ENCODE results near the gene LGALS13.

Gene LGALS13

GRCh38 chr19:39623946-39624345, 21.6 kb downstream of the LGALS13 start:
- DNase-seq, result no peak

DNA sequence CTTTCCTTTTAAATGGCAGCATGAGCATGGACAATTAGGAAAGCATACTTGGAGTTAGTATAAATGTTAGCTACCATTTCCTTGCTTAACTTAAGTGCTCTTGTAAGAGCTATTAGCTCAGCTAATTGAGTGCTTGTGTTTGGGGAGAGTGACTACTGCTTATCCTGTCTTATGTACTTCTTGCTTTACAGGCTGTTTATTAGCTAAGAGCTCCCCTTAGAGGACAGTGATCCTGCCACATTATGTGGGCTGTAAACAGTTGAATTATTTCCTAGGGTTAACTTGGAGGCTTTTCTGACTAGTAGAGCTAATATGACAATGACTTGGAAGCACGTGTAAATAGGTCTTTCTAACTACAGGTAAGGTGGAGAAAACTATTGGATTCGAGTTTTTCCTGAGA, 25.3 kb downstream of the LGALS13 start:
- peak in 1 of 2 donors; percentile 13 for DNase-seq

DNA sequence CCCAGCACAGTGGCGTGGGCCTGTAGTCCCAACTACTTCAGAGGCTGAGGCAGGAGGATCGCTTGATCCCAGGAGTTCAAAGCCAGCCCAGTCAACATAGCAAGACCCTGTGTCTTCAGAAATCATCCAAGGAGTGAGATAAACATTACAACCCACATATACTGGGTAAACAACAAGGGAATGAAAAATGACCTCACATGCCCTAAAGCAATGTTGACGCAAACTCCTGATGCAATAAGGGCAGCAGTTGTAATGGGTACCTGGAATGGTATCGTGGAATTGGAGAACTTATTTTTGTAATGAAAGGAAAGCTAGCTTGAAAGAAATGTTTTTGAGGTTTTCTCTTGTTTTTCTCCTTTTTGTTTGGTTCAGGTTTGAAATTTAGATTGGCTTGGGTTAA, 28.9 kb downstream of the LGALS13 start:
- DNase-seq, result no peak

DNA sequence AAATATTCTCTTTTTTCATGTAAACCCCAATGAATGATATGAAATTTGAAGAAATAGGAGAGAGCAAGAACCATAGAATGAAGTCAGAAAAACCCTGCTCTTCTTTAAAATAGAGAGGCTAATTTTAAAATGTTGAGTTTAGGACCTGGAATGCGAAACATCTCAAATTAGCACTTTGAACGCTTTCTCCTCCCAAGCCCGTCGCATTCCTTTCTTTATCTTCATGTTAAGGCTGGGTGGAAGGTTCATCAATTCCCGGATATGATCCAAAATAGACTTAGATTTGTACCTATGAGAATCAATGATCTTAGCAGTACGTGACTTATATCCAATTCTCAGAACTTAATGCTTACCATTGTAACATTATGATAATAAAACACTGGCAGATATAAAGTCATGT, 29.3 kb downstream of the LGALS13 start:
- no peak for DNase-seq

DNA sequence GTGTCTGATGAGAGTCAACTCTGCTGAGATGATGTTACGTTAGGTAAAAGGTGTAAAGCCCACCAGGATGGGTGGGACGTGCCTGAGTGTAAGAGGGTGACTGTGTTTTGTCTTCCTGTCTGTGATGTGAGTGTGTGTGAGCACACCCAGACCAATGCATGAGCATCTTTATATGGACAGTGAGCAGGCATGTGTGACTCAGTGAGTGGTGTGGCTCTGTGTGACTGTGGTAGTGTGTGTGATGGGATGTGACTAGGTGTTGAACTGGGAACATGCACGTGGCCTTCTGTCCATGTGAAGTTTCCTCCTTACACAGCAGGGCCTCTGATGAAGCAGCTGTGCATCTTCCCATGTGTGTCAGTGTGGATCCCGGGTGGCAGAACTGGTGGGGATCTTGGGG, 35.6 kb downstream of the LGALS13 start:
- no peak for DNase-seq

- no peak for DNase-seq
These were observed 39.4 kb downstream of the LGALS13 start for GRCh38 chr19:39641773-39642172.

DNA sequence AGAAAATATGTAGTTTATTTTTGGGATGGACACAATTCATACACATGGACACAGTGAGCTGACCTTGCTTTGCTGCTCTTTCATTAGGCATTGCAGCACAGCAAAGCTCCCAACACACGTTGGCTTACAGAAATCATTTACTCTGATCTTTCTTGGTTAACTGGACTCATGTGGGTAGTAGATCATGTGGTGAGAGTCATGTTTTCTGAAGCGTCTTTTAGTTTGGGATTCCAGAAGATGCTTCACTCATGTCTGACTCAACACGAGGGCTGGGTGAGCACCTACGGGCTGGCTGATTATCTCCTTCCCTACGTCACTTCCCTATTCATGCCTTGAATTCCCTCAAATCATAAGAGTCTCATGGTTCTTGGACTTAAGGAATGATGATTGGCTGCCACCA, 41.3 kb downstream of the LGALS13 start:
- DNase-seq, result no peak

- DNase-seq, result no peak
These were observed 43.6 kb downstream of the LGALS13 start for GRCh38 chr19:39645800-39646411.

DNA sequence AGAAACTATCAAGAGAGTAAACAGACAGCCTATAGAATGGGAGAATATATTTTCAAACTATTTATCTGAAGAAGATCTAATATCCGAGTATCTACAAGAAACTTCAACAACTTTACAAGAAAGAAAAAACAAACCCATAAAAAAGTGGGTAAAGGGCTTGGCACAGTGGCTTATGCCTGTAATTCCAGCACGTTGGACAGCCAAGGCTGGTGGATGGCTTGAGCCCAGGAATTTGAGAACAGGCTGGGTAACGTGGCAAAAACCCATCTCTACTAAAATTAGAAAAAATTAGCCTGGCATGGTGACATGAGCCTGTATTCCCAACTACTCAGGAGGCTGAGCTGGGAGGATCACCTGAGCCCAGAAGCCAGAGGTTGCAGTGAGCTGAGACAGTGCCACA, 45.6 kb downstream of the LGALS13 start:
- DNase-seq, result no peak

DNA sequence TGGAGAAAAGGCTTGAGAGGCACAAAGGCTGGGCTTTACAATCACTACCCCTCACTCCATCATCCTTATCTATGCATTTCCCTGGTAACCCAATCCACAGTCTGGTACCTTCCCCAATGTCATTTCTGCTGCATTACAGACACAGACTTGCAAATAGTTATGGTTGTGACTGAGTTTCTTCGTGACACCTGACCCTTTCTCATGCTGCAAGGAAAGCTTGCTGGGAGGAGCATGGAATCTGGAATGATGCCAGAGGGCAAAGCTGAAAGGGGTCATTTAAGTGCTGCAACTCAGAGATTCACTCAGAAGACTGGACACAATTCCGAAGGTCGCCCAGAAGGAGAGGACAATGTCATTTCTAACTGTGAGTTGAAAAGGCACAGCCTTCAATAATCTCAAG, 53.3 kb downstream of the LGALS13 start, which contains the start of gene LGALS16:
LGALS16 (plus strand) TSS at position 301 of the 400 bp plus-strand sequence; CDS start at position 350, 49 bp downstream.
- no peak for DNase-seq
